Superior temporal gyrus (tissue), 1 donor: ENCODE data around the gene ZNRF4.

Source experiments
- DNase-seq: peaks from one replicate; pipeline ENCODE4 v3.0.0-alpha.2; 2016; ENCODE audit errors: extremely low spot score

The ZNRF4 gene

DNA sequence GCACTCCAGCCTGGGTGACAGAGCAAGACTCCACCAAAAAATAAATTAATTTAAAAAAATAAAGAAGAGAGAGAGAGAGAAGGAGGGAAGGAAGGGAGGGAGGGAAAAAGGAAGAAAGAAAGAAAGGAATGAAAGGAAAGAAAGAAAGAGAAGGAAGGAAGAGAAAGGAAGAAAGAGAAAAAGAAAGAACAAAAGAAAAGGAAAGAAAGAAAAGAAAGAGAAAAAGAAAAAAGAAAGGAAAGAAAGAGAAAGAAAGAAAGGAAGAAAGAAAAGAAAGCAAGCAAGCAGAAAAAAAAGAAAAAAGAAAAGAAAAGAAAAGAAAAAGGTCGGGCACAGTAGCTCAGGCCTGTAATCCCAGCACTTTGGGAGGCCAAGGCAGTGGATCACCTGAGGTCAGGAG lies 14.9 kb upstream of the ZNRF4 start:
- DNase-seq, result no peak

DNA sequence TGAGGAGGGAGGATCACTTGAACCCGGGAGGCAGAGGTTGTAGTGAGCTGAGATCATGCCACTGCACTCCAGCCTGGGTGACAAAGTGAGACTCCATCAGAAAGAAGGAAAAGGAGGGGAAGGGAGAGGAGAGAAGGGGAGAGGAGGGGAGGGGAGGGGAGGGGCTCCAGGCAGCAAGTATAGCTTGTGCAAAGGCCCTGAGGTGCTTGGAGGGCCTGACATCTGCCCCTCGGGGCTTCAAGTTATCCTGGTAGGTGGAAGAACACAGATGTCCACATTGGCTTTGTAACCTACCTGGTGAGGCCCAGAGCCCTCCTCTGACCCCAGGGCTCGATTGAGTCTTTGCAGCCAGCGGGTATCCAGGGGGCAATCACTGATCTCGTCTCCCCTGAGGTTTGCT lies 11.5 kb upstream of the ZNRF4 start:
- DNase-seq, result no peak

DNA sequence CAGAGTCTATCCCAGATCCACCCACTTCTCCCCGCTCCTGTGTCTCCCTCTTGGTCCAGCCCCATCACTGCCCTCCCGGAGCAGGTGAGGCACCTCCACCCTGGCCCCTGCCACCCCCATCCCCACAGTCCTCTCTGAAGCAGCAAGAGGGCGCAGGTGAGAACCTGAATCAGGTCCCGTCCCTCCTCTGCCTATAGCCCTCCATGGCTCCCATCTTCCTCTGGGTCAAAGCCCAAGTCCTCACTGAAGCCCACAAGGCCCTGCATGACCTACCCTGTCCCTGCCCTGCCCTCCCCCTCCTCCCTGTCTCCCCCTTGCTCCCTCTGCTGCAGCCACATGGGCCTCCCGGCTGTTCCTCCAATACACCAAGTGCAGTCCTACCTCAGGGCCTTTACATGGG lies 10.8 kb upstream of the ZNRF4 start:
- DNase-seq, result no peak

DNA sequence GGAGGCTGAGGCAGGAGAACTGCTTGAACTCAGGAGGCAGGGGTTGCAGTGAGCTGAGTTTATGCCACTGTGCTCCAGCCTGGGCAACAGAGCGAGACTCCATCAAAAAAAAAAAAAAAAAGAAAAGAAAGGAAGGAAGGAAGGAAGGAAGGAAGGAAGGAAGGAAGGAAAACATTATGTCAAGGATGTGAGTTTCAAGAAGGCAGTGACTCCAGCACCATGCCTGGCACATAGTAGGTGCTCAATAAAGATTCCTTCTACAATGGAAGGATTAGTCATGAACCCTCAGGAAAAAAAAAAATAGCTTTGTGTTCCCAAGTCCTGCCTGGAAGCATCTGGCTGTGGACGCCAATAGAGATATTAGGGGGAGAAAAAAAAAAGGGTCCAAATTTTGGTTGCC lies 10.1 kb upstream of the ZNRF4 start:
- DNase-seq, result no peak

DNA sequence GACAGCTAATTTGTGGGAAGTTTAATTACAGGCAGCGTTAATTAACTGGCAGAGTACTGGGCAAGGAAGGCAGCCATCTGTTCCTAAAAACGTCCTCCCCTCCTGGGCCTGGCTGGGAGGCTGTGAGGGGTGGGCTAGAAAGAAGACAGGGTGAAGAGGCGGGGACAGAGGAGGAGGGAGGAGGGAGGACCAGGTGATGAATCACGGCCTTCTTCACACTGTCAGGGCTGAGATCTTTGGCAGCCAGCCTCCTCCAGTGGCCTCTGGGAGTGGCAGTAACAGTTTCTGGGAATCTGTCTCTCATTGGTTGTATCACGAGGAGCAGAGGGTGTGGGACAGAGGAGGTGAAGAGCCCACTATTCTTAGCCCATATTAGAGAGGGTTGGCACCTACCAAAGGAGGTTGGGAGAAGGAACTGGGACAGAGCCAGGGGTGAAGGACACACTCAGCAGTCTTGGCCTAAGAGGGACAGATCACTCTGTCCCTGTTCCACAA lies 9.6 kb upstream of the ZNRF4 start:
- no peak for DNase-seq

DNA sequence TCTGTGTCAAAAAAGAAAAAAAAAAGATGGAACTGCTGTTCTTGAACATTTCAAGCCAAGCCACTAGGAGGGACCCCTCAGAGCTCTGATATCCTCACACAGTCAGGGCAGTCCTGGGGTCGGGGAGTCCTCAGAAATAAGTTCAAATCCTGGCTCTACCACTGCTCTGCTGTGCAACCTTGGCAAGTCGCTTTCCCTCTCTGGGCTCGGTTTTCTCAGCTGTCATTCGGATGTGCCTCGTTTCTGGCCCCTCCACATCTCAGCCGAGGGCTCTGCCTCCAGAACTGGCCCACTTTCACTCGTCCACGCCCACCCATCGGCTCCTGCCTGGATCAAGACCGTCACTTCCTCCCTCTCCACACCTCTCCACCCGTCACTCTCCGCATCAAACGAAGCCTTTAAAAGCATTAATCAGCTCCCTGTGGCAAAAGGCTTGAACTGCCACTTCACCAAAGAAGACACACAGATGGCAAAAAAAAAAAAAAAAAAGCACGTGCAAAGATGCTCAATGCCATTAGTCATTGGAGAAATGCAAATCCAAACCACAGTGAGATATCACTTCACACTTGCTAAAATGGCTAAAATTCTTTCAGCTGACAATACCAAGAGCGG lies 7.4 kb upstream of the ZNRF4 start:
- peak; percentile 36 for DNase-seq

DNA sequence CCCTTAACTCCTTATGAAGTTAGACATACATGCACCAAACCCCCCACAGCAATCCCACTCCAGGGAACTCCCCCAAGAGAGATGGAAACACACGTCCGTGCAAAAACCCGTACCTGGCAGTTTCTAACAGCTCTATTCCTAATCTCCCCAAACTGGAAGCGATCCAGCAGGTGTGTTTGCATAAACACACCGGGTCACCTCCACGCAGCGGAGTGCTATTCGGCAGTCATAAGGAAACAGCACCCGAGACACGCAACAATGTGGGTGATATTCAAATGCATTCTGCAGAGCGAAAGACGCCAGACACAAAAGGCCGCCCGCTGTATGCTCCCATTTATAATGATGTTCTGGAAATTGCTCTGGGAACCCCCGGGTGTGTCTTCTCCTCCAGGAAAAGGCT lies 6.8 kb upstream of the ZNRF4 start:
- no peak for DNase-seq

DNA sequence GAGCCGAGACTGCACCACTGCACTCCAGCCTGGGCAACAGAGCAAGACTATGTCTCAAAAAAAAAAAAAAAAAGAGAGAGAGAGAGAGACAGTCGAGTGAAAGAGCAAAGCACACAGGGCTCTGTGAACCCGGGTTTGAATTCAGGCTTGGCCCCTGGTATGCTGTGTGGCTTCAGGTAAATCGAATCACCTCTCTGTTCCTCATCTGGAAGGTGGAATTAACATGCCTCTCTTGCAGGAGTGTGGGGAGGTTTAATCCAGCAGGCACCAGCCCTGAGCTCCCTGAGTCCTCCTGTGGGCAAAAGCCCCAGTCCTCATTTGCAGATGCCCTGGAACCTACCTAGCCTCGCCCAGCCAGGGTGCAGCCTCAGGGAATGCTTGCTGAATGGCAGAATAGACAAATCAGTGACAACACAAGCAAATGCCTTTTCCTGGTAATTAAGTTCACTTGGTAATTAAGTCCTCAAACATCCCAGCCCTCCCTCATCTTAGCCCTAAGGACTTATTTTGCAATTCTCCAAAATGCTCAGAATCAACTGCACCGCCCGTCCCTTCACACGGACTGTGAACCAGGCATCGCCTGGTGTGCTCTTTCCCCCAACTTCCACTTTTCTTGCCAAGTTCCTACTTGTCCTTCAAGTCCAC lies 4.6 kb upstream of the ZNRF4 start:
- no peak for DNase-seq

DNA sequence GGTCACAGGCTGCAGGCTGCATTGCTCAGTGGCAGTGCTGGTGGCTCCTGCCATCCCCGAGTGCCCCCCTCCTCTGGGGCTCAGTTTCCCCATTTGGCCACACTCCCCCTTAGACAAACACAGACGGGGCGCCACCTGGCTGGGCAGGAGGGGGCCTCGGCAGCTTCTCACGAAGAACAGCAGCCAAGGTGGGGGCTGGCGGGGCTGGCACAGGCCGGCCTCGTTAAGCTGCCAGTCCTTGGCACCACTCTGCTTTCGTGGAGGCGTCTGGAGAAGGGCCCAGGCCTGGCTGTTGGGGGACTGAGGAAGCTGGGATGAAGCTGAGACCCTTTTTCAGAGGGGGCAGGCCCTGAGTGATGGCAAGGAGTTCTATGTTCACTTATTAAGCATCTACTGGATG lies 3.7 kb upstream of the ZNRF4 start:
- DNase-seq, result no peak

DNA sequence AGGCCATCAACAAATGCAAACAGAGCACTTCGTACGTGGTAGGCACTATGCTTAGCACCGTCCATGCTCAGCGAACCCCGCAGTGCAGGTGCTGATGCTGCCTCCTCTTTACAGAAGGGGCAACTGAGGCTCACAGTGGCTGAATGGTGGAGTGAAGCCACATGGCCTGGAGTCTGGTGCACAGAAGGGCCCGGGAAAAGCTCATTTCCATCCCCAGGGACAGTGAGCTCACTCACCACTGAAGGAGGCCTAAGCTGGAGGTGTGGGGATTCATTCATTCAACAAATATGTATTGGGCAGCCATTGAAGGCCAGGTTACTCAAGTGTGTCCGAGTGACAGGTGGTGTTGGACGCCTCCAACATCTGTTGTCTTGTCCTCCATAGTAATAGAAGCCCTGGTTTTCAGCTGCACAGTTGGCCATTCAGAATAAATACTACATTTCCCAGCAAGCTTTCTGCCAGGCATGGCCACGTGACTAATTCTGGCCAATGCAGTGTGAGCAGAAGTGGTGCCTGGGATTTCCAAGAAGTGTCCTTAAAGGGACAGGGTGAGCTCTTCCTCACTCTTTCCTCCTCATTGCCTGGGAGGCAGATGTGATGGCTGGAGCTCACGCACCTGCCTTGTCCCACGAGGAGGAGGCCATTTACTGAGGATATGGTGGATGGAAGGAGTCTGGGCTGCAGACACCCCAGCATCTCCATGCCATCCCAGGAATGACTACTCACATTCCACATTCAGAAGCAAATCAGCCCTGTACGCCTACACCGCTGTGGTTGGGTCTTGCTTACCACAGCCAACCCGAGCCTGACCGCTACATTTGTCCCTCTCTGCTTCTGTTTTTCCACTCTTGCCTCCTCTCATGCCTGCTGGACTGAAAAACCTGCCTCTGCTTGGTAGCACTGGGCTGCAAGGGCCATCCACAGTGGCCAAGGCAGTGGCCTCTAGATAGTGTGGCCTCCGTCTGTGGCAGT lies 2.3 kb upstream of the ZNRF4 start:
- DNase-seq, result no peak

DNA sequence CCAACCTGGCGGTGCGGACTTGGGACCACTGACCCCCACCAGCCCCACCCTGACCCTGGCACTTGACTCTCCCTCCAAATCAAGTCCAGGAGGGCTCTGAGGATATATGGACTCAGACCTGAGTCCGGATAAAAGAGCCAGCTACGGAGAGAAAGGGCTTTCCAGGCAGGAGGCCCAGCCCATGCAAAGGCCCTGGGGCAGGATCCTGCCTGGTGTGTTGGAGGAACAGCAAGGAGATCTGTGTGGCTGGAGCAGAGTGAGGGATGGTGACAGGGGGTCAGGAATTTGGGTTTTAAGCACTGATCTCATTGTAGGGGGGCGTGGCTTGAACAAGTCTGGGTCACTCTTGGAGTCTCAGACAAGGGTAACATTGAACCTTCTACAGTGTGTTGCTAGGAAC lies 474 bp upstream of the ZNRF4 start:
- DNase-seq, result no peak

DNA sequence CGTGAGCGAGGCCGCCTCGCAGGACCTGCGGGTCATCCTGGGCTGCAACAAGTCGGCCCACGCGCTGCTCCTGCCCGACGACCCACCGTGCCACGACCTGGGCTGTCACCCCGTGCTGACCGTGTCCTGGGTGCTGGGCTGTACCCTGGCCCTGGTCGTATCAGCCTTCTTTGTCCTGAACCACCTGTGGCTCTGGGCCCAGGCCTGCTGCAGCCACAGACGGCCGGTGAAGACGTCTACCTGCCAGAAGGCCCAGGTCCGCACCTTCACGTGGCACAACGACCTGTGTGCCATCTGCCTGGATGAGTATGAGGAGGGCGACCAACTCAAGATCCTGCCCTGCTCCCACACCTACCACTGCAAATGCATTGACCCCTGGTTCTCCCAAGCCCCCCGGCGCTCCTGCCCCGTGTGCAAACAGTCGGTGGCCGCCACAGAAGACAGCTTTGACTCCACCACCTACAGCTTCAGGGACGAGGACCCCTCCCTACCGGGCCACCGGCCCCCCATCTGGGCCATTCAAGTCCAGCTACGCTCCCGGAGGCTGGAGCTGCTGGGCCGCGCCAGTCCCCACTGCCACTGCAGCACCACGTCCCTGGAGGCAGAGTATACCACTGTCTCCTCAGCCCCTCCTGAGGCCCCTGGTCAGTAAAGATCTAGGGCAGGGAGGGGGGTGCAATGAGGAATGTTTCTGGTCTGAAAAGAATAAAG lies 1.1 kb downstream of the ZNRF4 start:
- no peak for DNase-seq

DNA sequence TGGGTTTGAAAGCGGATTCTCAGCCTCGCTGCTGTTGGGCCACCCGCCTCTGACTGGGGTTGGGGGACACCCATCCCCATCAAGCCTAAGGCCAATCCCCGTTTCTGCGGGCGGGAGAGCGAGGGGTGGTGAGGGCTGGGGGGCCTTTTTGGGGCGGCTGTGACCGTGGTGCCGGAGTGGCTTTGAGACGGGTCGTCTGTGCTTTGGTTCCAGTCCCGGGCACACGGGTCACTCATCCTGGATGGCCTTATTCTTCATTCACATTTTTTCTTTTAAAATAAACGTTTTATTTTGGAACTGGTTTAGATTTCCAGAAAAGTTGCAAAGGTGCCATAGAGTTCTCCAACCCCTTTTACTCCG lies 1.6 kb downstream of the ZNRF4 start:
- DNase-seq, result no peak

DNA sequence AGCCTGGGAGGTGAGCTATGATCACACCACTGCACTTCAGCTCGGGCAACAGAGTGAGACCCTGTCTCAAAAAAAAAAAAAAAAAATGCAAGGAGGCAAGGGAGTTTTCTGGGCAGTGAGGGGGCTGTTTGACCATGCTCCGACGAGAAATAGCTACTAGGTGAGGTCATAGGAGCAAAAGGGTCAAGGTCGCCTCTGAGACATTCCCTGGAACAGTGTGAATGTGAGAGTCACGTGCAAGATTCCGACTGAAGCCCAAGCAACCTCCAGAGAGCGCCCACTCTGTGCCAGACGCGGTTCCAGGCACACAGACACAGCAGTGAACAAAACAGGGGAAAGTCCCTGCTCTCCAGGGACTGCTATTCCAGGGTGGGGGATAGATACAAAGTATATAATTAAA lies 2.5 kb downstream of the ZNRF4 start:
- DNase-seq, result no peak

DNA sequence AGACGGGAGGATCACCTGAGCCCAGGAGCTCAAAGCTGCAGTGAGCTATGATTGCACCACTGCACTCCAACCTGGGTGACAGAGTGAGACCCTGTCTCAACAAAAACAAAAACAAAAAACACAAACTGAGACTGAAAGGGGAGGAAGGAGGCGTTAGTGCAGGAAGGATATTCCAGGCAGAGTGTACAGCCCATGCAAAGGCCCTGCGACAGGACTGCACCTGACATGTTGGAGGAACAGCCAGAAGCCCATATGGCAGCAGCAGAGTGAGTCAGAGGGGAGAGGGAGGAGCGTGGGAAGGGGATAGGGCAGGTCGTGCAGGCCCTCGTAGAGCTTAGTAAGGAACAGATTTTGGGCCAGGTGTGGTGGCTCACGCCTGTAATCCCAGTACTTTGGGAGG lies 3.2 kb downstream of the ZNRF4 start:
- no peak for DNase-seq

DNA sequence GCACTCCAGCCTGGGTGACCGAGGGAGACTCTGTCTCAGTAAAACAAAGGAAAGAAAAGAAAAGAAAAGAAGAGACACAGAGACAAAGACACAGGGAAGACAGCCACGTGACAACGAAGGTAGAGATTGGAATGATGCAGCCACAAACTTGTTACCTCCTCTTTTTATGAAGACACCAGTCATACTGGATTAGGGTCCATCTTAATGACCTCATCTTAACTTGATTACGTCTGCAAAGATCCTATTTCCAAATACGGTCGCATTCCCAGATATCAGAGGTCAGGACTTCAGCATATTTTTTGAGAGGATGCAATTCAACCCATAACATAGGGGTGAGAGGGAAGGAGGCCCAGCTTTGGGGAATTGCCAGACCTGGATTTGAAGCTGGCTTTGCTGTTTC lies 4.1 kb downstream of the ZNRF4 start:
- no peak for DNase-seq

DNA sequence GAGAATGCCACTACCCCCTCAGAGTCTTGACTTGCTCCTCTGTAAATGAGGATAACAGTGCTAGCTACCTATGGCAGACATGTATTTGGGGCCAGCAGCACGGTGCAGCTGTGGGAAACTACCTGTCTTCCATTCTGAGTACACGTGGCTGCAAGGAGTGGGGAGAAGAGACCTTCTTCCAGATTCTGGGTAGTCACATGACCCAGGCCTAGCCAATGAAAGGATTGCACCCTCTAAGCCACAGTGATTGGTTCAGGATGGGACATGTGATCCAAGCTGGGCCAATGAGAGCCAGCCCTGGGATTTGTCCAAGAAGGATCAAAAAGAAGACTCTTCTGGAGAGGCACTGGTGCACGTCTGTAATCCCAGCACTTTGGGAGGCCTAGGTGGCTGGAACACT lies 5.5 kb downstream of the ZNRF4 start:
- DNase-seq, result no peak

DNA sequence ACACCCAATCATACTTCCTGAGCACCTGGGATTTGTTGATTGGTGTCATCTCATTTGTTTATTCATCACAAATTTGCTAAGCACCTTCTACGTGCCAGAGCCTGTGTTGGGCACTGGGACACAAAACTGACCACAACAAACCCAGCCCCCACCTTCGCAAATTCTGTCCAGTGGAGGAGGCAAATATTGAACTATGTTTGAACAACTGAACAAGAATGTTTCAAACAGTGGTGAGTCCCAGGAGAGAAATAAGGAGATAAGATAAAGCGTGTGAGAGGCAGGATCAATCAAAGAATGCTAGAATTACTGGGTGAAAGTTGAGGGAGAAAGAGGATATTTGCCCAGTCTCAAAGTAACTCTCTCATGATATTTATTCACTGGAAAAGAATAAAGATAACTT lies 8.7 kb downstream of the ZNRF4 start:
- DNase-seq, result no peak

DNA sequence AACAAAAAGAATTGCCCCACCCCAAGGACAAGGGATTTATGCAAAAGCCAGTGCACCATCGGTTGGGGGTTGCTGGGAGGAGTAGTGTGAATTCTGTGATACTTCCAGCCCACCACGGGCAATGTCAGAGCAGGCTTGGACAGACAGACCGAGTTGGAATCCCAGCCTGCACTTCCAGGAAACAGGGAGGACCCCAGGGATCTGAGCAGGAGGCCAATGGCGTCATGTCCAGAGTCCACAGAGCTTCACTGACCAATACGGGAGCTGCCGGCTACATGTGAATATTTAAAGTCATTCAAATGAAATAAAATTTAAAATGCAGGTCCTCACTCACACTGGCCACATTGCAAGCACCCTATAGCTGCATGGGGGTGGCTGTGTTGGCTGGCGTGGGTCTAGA lies 10.9 kb downstream of the ZNRF4 start:
- no peak for DNase-seq

DNA sequence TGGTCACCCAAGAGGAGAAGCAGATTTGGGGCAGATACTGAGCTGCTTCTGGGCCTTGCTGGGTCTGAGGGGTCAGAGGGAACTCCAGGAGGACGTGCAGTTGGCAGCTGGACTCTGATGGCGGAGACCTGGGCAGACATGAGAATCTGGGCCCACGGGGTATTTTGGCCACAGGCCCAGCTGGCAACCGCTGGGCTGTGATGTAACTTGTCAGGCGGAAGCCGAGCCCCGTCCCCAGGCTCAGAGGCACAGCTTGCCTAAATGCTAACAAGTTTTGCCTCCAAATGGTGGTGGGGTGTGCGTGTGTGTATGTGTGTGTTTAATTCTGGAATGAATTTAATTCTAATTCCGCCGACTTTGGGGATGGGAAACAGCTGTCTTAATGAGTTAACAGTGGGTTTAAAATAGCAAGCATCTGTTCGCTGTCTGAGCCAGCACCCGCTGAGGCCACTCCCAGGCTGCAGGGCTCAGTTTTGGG lies 11.6 kb downstream of the ZNRF4 start:
- DNase-seq, result no peak

DNA sequence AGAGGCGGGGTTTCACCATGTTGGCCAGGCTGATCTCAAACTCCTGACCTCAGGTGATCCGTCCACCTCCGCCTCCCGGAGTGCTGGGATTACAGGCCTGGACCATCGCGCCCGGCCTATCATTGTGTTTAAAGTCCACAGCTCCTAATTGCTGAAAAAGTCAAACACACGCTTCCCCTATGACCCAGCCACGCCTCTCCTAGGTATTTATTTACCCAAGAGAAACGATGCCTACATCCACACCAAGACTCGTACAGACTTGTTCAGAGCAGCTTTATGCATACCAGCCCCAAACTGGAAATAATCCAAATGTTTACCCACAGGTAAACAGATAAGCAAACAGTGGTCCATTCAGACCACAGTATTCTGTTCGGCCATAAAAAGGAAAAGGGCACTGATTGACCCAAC lies 15.1 kb downstream of the ZNRF4 start:
- no peak for DNase-seq

DNA sequence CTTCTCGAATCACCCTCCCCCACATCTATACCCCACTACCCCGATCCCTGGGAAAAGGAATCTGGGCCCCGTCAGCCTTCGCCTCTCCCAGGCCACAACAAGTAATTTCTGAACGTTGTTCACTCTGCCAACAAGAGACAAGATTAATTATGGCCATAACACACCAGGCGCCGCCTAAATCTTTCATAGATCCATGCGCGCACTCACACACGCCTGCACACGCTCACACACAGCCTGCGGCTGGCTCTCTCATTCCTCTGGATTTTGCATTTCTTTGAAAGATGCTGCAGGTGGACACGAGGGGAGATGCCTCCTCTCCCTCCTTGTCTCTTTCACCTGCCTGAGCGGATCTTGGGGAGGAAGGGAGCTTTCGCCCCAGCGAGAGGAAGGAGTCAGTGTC lies 17.1 kb downstream of the ZNRF4 start:
- DNase-seq, result no peak
